Adipocyte (in vitro differentiated cells): ENCODE data around the gene HOXA3.
A peak's percentile ranks its signal among the peaks of the same experiment; 100 is the strongest.

ENCODE experiments used
- DNase-seq: peaks from one replicate; pipeline ENCODE4 v3.0.0-alpha.2; 2015; ENCODE audit warnings: low read depth
- H3K27me3 ChIP-seq: replicated peaks from 2 replicates; pipeline ENCODE4 v1.7.0; 2013; ENCODE audit warnings: mild to moderate bottlenecking, low read length, moderate library complexity; ENCODE audit not compliant: control insufficient read depth, insufficient read depth
- H3K36me3 ChIP-seq: 2 replicates; pipeline ENCODE4 v1.7.0; 2013; ENCODE audit warnings: low read length, mild to moderate bottlenecking, moderate library complexity; ENCODE audit not compliant: control insufficient read depth, insufficient read depth, severe bottlenecking
- H3K4me1 ChIP-seq: 2 replicates; pipeline ENCODE4 v1.7.0; 2013; ENCODE audit warnings: mild to moderate bottlenecking, low read length, moderate library complexity; ENCODE audit not compliant: control insufficient read depth, insufficient read depth
- H3K4me3 ChIP-seq: 2 replicates; pipeline ENCODE4 v1.7.0; 2013; ENCODE audit warnings: mild to moderate bottlenecking, low read length, moderate library complexity
- H3K9ac ChIP-seq: 2 replicates; pipeline ENCODE4 v1.7.0; 2013; ENCODE audit warnings: mild to moderate bottlenecking, low read length, moderate library complexity
- H3K9me3 ChIP-seq: 2 replicates; pipeline ENCODE4 v1.7.0; 2013; ENCODE audit warnings: mild to moderate bottlenecking, low read length, moderate library complexity; ENCODE audit not compliant: control insufficient read depth

Gene HOXA3

GRCh38 chr7:27115221-27116026 is 37.0 kb downstream of the HOXA3 start:
- DNase-seq = no peak
- H3K4me1 ChIP-seq = peaks cover 64% of the 10 kb centered on the region
- no peaks in the 10 kb centered on the region for H3K9me3 ChIP-seq
- peak overlapping the region; percentile 67 for H3K4me3 ChIP-seq
- peak overlapping the region; percentile 77 for H3K9ac ChIP-seq
- H3K27me3 ChIP-seq = no peaks in the 10 kb centered on the region
- peaks cover 9% of the 10 kb centered on the region for H3K36me3 ChIP-seq

GRCh38 chr7:27114881-27115220 is 37.5 kb downstream of the HOXA3 start:
- no peak for DNase-seq
- Histone ChIP-seq H3K36me3 (peaks cover 9% of the 10 kb centered on the region), H3K9me3 (no peaks in the 10 kb centered on the region), H3K9ac (no peak overlapping the region), H3K4me1 (peaks cover 64% of the 10 kb centered on the region), H3K4me3 (peak overlapping the region; percentile 67), H3K27me3 (no peaks in the 10 kb centered on the region)

DNA sequence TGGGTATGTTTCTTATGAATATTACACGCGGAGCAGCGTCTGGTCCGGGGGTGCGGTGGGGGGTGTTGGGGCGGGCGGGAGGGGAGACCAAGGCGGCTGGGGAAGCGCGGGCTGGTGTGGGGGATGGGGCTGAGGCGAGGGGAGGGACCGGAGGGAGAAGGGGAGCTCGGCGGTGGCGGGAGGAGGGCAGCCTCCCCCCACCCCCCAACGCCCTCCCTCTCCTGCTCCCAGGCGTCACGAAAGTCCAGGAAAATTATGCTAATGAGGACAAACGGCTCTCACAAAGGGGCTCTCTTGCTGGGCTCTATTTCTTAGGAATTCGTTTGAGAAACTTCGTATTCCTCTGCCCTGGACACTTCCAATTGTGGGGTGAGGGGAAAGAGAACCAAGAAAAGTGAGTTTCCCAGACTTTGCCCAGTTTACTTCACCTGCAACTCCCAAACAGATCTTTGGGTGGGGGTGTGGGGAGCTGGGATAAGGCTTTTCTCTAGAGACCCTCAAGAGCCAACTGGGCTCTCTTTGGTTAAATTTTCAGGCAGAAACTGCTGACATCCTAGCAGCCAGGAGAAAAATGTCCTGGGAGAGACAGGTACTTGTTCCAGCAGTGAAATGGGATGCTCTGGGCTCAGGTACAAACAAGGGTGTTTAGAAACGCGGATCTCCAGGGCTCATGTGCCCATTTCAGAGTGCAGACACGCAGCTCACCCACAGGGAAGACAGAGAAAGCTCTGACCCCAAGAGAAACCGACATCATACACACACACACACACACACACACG is 38.2 kb downstream of the HOXA3 start:
- no peak for DNase-seq
- no peaks in the 10 kb centered on the region for H3K9me3 ChIP-seq
- peak overlapping the region; percentile 45 for H3K4me3 ChIP-seq
- H3K36me3 ChIP-seq = peaks cover 9% of the 10 kb centered on the region
- H3K27me3 ChIP-seq = no peaks in the 10 kb centered on the region
- peaks cover 66% of the 10 kb centered on the region for H3K4me1 ChIP-seq
- H3K9ac ChIP-seq = peak overlapping the region; percentile 65

DNA sequence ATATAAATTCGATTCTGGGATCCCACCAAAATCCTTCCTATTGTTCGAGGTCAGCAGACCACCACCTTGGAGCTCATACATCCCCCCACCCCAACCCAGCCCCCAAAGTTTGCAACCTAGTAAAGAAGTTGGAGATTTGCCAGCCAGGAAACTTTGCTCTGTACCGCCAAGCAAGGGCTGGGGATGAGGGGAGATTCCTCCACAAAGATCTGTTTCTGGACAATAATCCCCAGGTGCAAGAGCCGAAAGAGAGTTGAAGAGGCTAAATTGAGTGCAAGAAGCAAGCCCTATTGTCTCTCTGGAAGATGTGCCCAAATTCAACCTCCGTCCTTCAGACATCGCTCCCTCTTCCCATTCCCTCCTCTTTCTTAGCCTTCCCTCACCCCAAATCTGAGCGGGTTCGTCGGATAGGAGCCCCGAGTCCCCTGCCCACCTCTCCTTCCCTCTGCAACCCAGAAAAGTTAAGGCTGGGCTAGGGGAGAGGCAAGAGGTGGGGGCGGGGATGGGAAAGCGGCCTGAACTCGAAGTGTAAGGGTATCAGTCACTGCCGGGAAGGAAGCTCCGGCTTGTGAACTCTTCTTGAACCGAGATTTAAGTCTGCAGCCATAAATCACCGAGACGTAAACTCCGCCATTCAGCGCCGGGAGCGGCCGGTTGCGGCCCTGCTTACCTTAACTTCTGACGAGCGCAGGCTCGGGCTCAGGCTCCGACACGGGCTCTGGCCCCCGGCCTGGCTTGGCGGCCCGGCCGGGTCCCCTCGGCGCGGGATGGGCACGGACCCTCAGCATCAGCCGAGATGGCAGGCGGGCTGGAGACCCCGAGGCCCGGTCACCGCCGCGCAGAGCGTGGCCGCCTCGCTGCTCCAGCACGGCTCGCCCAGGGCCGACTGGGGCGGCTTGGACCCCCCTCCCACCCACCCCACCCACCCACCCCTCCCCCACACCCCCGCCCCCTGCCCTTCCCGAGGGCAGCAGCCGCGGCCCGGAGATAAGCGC is 39.1 kb downstream of the HOXA3 start:
- Histone ChIP-seq H3K36me3 (peaks cover 7% of the 10 kb centered on the region), H3K4me3 (peak overlapping the region; percentile 66), H3K4me1 (peaks cover 67% of the 10 kb centered on the region), H3K27me3 (no peaks in the 10 kb centered on the region), H3K9me3 (no peaks in the 10 kb centered on the region), H3K9ac (peak overlapping the region; percentile 81)
- DNase-seq = no peak

GRCh38 chr7:27112361-27112760 is 40.0 kb downstream of the HOXA3 start:
- H3K4me1 ChIP-seq = peaks cover 67% of the 10 kb centered on the region
- H3K27me3 ChIP-seq = no peaks in the 10 kb centered on the region
- no peak for DNase-seq
- peak overlapping the region; percentile 81 for H3K9ac ChIP-seq
- H3K4me3 ChIP-seq = peak overlapping the region; percentile 66
- peaks cover 2% of the 10 kb centered on the region for H3K36me3 ChIP-seq
- no peaks in the 10 kb centered on the region for H3K9me3 ChIP-seq

- Histone ChIP-seq H3K9ac (peak overlapping the region; percentile 81), H3K27me3 (no peaks in the 10 kb centered on the region), H3K36me3 (no peaks in the 10 kb centered on the region), H3K4me1 (peaks cover 61% of the 10 kb centered on the region), H3K4me3 (peak overlapping the region; percentile 66), H3K9me3 (no peaks in the 10 kb centered on the region)
- no peak for DNase-seq
These were observed 40.6 kb downstream of the HOXA3 start for GRCh38 chr7:27111751-27112277.

GRCh38 chr7:27111042-27111750 is 41.2 kb downstream of the HOXA3 start:
- no peaks in the 10 kb centered on the region for H3K27me3 ChIP-seq
- H3K4me3 ChIP-seq = peak overlapping the region; percentile 55
- H3K4me1 ChIP-seq = peaks cover 61% of the 10 kb centered on the region
- no peak for DNase-seq
- H3K36me3 ChIP-seq = no peaks in the 10 kb centered on the region
- peak overlapping the region; percentile 81 for H3K9ac ChIP-seq
- H3K9me3 ChIP-seq = no peaks in the 10 kb centered on the region

DNA sequence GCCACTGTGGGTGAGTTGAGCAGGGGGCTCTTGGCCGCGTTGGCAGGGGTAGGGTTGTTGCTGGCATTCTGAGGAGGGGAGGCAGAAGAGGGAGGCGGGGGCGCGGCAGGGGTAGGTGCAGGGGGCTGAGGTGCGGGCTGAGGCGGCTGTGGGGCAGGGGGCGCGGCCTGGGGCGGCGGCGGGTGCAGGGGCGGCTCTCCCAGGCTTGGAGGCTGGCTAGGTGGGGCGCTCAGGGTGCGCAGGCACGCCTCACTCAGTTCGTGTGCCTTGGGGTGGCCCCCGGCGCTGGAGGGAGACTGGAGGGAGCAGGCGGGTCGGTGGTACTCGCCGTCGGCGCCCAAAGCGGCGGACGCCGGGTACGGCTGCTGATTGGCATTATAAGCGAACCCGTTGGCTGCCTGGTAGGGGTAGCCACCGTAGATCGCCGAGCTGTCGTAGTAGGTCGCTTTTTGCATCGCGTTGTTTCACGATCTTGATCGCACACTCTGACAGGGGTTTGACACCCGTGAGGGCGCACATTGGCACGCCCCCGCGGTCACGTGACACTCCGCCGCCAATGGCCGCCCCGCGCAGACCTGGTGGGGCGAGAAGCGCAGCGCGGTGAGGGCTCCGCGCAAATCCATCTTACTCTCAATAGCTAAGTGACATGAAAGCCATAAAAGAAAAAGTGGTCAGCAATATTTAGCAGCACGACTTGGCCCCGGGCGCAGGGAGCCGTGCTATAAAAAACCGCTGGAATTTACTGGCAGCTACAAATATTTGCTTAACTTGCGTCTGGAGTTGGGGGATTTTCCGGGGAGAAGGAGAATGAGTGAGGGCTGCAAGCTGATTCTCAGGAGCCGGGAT is 42.0 kb downstream of the HOXA3 start:
- Histone ChIP-seq H3K27me3 (no peaks in the 10 kb centered on the region), H3K4me3 (peak overlapping the region; percentile 55), H3K9ac (peak overlapping the region; percentile 74), H3K36me3 (no peaks in the 10 kb centered on the region), H3K4me1 (peaks cover 69% of the 10 kb centered on the region), H3K9me3 (no peaks in the 10 kb centered on the region)
- no peak for DNase-seq

DNA sequence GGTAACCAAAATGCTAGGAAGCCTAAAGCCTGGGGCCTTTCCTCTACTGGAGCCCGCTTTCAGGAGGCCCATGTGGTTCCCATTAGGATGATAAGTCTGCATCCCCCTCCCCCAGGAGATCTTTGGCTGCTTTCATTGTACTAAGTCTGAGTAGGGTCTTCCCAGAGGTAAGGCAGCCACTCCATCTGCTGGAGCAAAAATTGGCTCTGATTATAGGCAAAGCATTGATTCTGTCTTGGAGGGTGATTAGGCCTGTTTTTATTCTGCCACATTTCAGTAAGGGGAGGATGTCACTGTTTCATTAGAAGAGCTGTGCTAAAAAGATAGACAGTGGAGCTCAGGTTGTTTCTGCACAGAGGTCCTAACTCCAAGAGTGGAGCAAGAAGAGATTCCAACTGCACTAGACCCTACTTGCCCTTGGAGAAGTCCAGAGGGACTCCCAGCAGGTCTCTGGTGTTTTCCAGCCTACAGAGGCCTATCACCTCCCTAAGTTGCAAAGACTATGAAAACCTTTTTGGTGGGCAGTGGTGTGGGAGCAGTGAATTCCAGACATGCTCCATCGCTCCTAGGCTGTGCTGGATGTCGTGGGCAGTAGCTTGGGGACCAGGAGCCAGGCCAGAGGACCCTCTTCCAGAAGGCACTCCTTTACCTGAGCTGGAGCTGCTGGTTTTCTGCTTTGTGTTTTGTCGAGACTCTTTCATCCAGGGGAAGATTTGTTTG is 42.8 kb downstream of the HOXA3 start:
- no peak overlapping the region for H3K9ac ChIP-seq
- H3K27me3 ChIP-seq = no peaks in the 10 kb centered on the region
- H3K36me3 ChIP-seq = no peaks in the 10 kb centered on the region
- no peak overlapping the region for H3K4me3 ChIP-seq
- no peak for DNase-seq
- H3K4me1 ChIP-seq = peaks cover 71% of the 10 kb centered on the region
- H3K9me3 ChIP-seq = no peaks in the 10 kb centered on the region
